Prostate gland (tissue), 2 donors: Measurements from ENCODE around the gene RHOBTB1.

Source experiments
- POLR2A ChIP-seq: fragments of 450-650 bp; IDR thresholded peaks from one replicate; pipeline ENCODE4 v1.6.1; 2016; ENCODE audit warnings: antibody characterized with exemption, mild to moderate bottlenecking
- TF ChIP-seq, protein P1 (sequence below), 4 experiments: fragments of 200-600 bp in 2 of 4; fragments of 450-650 bp in 2 of 4; sonication (generic) in 2 of 4; IDR thresholded peaks; 1 replicate in 3 of 4; 2 replicates in 1 of 4; pipeline ENCODE4 v1.5.1; 2016 to 2019; ENCODE audit warnings: antibody characterized with exemption in 4 of 4, mild to moderate bottlenecking in 2 of 4, moderate library complexity in 2 of 4

DNA sequence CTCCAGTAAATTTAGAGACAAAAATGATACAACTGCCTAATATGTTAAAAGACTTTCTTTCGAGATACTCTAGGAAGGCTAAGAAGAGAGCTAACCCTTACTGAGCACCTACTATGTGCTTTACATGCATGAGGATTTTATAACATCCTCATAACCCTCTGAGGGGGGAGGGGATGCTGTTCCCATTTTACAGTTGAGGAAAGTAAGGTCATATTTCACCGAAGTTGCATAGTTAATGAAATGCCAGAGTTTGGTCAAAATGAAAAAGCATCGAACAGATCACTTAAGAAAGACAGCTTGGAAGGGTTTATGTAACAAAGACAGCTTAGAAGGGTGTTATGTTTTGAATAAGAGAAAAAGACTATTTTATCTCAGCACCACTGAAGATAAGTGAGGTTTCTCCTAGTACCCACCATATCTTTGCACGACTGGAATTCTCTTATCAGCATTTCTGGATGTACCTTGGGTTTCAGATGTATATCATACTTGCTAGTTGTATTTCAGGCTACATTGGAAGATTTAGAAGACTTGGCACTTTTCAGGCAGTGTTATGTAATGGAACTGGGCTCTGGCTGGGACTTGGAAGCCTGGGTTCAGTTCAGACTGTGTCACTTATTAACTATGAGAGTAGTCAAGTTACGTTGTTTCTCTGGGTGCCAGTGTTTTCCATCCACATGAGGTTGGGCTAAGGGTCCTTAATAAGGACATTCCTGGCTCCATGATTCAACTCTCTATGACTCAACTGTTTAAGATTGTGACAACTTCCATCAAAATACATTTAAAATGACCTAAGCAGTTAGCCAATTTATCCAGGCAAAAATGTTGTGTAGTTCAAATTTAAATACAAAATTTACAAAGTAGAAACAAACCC, 6.0 kb downstream of the RHOBTB1 start:
- TF ChIP-seq, protein P1, sequence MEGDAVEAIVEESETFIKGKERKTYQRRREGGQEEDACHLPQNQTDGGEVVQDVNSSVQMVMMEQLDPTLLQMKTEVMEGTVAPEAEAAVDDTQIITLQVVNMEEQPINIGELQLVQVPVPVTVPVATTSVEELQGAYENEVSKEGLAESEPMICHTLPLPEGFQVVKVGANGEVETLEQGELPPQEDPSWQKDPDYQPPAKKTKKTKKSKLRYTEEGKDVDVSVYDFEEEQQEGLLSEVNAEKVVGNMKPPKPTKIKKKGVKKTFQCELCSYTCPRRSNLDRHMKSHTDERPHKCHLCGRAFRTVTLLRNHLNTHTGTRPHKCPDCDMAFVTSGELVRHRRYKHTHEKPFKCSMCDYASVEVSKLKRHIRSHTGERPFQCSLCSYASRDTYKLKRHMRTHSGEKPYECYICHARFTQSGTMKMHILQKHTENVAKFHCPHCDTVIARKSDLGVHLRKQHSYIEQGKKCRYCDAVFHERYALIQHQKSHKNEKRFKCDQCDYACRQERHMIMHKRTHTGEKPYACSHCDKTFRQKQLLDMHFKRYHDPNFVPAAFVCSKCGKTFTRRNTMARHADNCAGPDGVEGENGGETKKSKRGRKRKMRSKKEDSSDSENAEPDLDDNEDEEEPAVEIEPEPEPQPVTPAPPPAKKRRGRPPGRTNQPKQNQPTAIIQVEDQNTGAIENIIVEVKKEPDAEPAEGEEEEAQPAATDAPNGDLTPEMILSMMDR (IDR thresholded peaks at IDR 0.05) = no peak
- TF ChIP-seq POLR2A = no peak
